ENCODE results near the gene TRMT11. TPM values are rescaled to one million over a fixed set of nuclear protein-coding genes. Genes with fewer than 3 reads are reported as not detected.

The TRMT11 gene
- 20.4 and 21.1 TPM in 2 replicates for total RNA-seq
- long read RNA-seq, transcript TRMT11-201 (13 exons, 1,565 nt), result major isoform, 114 of 145 reads
- long read RNA-seq, partial matches to known transcripts, result 6 of 145 reads
- long read RNA-seq, other reads (novel, unspliced or antisense), result 24 of 145 reads

- Mint-ChIP-seq H3K27me3 (ENCODE audit: unreplicated experiment) (no peaks in the 10 kb centered on the region), H3K4me1 (ENCODE audit: unreplicated experiment) (peaks cover 13% of the 10 kb centered on the region), H3K4me3 (ENCODE audit: unreplicated experiment) (peak within 1 kb of the TSS; percentile 26), H3K36me3 (ENCODE audit: unreplicated experiment) (no peaks in the 10 kb centered on the region), H3K9me3 (ENCODE audit: unreplicated experiment) (no peaks in the 10 kb centered on the region), H3K27ac (ENCODE audit: unreplicated experiment) (no peak within 1 kb of the TSS)
- DNase-seq (ENCODE audit: extremely low spot score, unreplicated experiment), result peak; percentile 95
- TF ChIP-seq, protein P1, sequence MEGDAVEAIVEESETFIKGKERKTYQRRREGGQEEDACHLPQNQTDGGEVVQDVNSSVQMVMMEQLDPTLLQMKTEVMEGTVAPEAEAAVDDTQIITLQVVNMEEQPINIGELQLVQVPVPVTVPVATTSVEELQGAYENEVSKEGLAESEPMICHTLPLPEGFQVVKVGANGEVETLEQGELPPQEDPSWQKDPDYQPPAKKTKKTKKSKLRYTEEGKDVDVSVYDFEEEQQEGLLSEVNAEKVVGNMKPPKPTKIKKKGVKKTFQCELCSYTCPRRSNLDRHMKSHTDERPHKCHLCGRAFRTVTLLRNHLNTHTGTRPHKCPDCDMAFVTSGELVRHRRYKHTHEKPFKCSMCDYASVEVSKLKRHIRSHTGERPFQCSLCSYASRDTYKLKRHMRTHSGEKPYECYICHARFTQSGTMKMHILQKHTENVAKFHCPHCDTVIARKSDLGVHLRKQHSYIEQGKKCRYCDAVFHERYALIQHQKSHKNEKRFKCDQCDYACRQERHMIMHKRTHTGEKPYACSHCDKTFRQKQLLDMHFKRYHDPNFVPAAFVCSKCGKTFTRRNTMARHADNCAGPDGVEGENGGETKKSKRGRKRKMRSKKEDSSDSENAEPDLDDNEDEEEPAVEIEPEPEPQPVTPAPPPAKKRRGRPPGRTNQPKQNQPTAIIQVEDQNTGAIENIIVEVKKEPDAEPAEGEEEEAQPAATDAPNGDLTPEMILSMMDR (IDR thresholded peaks at IDR 0.05), result no peak
Observed at GRCh38 chr6:125986301-125987025, at the start of gene TRMT11. Gene TRMT11 (plus strand): TSS chr6:125986540. CDS start chr6:125986551, 11 bp downstream.

- Mint-ChIP-seq H3K4me1 (ENCODE audit: unreplicated experiment) (peaks cover 52% of the 10 kb centered on the region), H3K9me3 (ENCODE audit: unreplicated experiment) (no peaks in the 10 kb centered on the region), H3K27me3 (ENCODE audit: unreplicated experiment) (no peaks in the 10 kb centered on the region), H3K36me3 (ENCODE audit: unreplicated experiment) (no peaks in the 10 kb centered on the region), H3K27ac (ENCODE audit: unreplicated experiment) (peak overlapping the region; percentile 20), H3K4me3 (ENCODE audit: unreplicated experiment) (no peak overlapping the region)
- DNase-seq (ENCODE audit: extremely low spot score, unreplicated experiment), result no peak
- TF ChIP-seq, protein P1 (IDR thresholded peaks at IDR 0.05), result no peak
Observed at GRCh38 chr6:125939026-125939425, 47.3 kb upstream of the TRMT11 start.

DNA sequence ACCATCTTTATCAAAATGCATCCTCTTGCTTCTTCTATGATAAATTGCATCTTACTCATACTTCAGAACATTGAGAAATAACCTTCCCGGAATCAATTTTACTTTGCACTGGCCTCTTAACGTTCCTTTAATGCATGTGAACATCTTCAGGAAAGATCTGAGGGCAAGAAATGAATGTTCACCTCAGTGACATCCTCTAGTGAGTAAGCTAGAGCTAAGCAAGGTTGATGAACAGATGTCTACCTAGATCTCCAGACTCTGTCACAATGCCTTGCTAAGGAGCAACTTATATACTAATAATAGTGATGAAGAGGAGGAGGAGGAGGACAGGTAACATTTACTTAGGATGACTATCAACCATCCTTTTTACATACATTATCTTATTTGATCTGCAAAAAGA is 46.5 kb upstream of the TRMT11 start:
- H3K27me3 Mint-ChIP-seq (ENCODE audit: unreplicated experiment), result no peaks in the 10 kb centered on the region
- TF ChIP-seq, protein P1 (IDR thresholded peaks at IDR 0.05), result no peak
- no peaks in the 10 kb centered on the region for H3K9me3 Mint-ChIP-seq (ENCODE audit: unreplicated experiment)
- no peak overlapping the region for H3K4me3 Mint-ChIP-seq (ENCODE audit: unreplicated experiment)
- peaks cover 60% of the 10 kb centered on the region for H3K4me1 Mint-ChIP-seq (ENCODE audit: unreplicated experiment)
- no peaks in the 10 kb centered on the region for H3K36me3 Mint-ChIP-seq (ENCODE audit: unreplicated experiment)
- DNase-seq (ENCODE audit: extremely low spot score, unreplicated experiment), result no peak
- H3K27ac Mint-ChIP-seq (ENCODE audit: unreplicated experiment), result peak overlapping the region; percentile 20

DNA sequence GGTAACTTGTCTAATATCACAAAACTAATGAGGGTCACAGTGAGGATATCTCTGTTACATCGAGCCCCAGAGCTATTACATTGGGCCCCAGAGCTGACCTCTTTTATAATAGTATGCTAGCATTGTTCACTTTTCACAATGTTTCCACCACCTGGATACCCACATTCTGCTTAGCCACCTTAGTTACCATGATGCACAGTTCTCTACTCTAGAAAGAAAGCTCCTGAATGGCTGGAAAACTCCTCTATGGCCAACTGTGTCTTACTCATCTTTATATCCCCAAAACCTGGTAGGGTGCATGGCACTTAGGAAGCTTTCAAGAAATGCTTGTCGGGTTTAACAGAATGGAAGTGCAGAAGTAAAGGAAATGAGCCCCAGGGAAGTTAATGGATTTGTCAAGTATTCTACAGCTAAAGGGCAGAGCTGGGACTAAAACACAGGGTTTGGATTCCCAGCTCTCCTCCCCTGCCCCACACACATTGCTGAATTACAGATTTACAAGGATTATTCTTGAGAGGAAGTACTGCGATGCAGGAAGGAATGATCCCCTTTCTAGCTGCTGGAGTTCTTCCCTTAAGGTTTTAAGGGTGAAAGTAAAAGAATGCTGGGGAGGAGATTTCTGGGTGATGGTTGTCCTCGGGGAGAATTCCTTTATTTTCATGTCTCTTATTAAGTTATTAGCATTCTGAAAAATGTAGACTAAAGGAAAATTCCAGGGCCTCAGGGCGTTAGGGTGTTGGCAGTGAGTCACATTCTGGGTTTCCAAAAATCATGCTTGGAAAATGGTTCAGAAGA is 45.9 kb upstream of the TRMT11 start:
- Mint-ChIP-seq H3K4me3 (ENCODE audit: unreplicated experiment) (peak overlapping the region; percentile 47), H3K36me3 (ENCODE audit: unreplicated experiment) (no peaks in the 10 kb centered on the region), H3K4me1 (ENCODE audit: unreplicated experiment) (peaks cover 66% of the 10 kb centered on the region), H3K27me3 (ENCODE audit: unreplicated experiment) (no peaks in the 10 kb centered on the region), H3K9me3 (ENCODE audit: unreplicated experiment) (no peaks in the 10 kb centered on the region), H3K27ac (ENCODE audit: unreplicated experiment) (peak overlapping the region; percentile 90)
- TF ChIP-seq, protein P1 (IDR thresholded peaks at IDR 0.05), result no peak
- no peak for DNase-seq (ENCODE audit: extremely low spot score, unreplicated experiment)
